ENCODE results near the gene FAM222A. TPM values are rescaled to one million over a fixed set of nuclear protein-coding genes. Genes with fewer than 3 reads are reported as not detected.

The FAM222A gene
- total and polyA plus RNA-seq, 2 of the 4 experiments (the other 2 are of a cell fraction), result under 0.01 to 0.32 TPM

GRCh38 chr12:109803678-109804077 is 90.1 kb downstream of the FAM222A start:
- Histone ChIP-seq H3K4me2 (ENCODE audit: low read depth, low read length) (no peak overlapping the region), H2BK5ac (ENCODE audit: low read depth, low read length, poor library complexity, severe bottlenecking) (no peak overlapping the region), H3K9ac (ENCODE audit: low read depth, low read length) (no peak overlapping the region), H3K9me1 (ENCODE audit: insufficient read depth, low read length) (no peaks in the 10 kb centered on the region), H2BK15ac (ENCODE audit: low read depth, low read length) (no peak overlapping the region), H4K91ac (ENCODE audit: insufficient read depth, low read depth, low read length) (no peak overlapping the region), H3K36me3 (ENCODE audit: control insufficient read depth, insufficient read depth, low read length) (peaks cover 4% of the 10 kb centered on the region; the same call in 1 of the 2 replicates), H2BK120ac (ENCODE audit: low read depth, low read length) (no peak overlapping the region), H2AFZ (replicated peaks; ENCODE audit: low read length, poor library complexity) (no peak overlapping the region), H3K56ac (ENCODE audit: extremely low read depth, insufficient read depth, low read length) (no peak overlapping the region), H3K27me3 (ENCODE audit: control insufficient read depth, insufficient read depth, low read length) (no peaks in the 10 kb centered on the region), H3K4ac (ENCODE audit: low read depth, low read length) (no peak overlapping the region), H2AK5ac (ENCODE audit: low read depth, low read length) (no peak overlapping the region), H3K23ac (ENCODE audit: low read depth, low read length) (no peak overlapping the region), H4K20me1 (ENCODE audit: insufficient read depth, low read length) (no peaks in the 10 kb centered on the region), H2AK9ac (replicated peaks; ENCODE audit: low read depth, low read length, poor library complexity) (peak overlapping the region; percentile 65), H3K4me1 (ENCODE audit: control insufficient read depth, insufficient read depth, low read length) (no peaks in the 10 kb centered on the region), H3K4me3 (ENCODE audit: insufficient read depth, low read depth, low read length) (no peak overlapping the region), H3K9me3 (ENCODE audit: control insufficient read depth, insufficient read depth, low read length) (no peaks in the 10 kb centered on the region), H3K18ac (ENCODE audit: low read depth, low read length) (no peak overlapping the region), H3K14ac (replicated peaks; ENCODE audit: low read depth, low read length) (no peak overlapping the region), H4K8ac (ENCODE audit: low read depth in 2 of 2, low read length in 2 of 2) (no peak overlapping the region), H3K79me1 (ENCODE audit: low read depth in 1 of 2, low read length in 2 of 2) (no peaks in the 10 kb centered on the region), H2BK20ac (ENCODE audit: low read depth, low read length) (no peak overlapping the region), H4K5ac (ENCODE audit: low read depth, low read length) (no peak overlapping the region), H3K27ac (ENCODE audit: insufficient read depth, low read length) (no peak overlapping the region)
- ChIA-PET CTCF (interaction anchor here (3.7 kb wide), 1 partner anchor 42 kb away, joined by 23 read pairs; no protein-coding TSS in a partner anchor), POLR2A (ENCODE audit: unreplicated experiment) (no interaction called here)
- dilution Hi-C loops (cut with HindIII; ENCODE audit: low sequenced_read_pairs, unreplicated experiment) (no loop called here), in situ Hi-C loops (cut with MboI; ENCODE audit: low sequenced_read_pairs) (loop anchor here (5.0 kb wide), 1 partner anchor 39 kb away; no protein-coding TSS in a partner anchor), intact Hi-C loops (cut with micrococcal nuclease) (no loop called here)
- ATAC-seq (ENCODE audit: low read depth) (no peak), DNase-seq (no peak)
- WGBS, 2 experiments (ENCODE audit: extremely low coverage in 2 of 2, insufficient read length in 1 of 2), result no CpG with 5 or more reads among the region's 3 CpGs
- TF ChIP-seq RFX5 (IDR thresholded peaks at IDR 0.05; ENCODE audit: low read depth, low read length) (no peak), MAFK (IDR thresholded peaks at IDR 0.05; ENCODE audit: low read depth, low read length) (no peak), NFE2L2 (IDR thresholded peaks at IDR 0.05; ENCODE audit: low read depth, low read length) (no peak), RAD21 (IDR thresholded peaks at IDR 0.05; ENCODE audit: low read length) (no peak), FOS (IDR thresholded peaks at IDR 0.05; ENCODE audit: low read depth, low read length) (no peak), CHD1 (IDR thresholded peaks at IDR 0.05; ENCODE audit: low read depth, low read length) (no peak), BHLHE40 (IDR thresholded peaks at IDR 0.05; ENCODE audit: low read depth, low read length) (no peak), RCOR1 (IDR thresholded peaks at IDR 0.05; ENCODE audit: insufficient replicate concordance, low read length) (no peak), POLR2A (IDR thresholded peaks at IDR 0.05; ENCODE audit: low read depth, low read length) (no peak), MAZ (IDR thresholded peaks at IDR 0.05; ENCODE audit: borderline replicate concordance, low read depth, low read length) (no peak), CEBPB (IDR thresholded peaks at IDR 0.05; ENCODE audit: low read depth, low read length) (no peak), SMC3 (IDR thresholded peaks at IDR 0.05; ENCODE audit: low read depth, low read length) (no peak), MXI1 (IDR thresholded peaks at IDR 0.05; ENCODE audit: borderline replicate concordance, low read depth, low read length) (no peak)
- TF ChIP-seq, protein P1, sequence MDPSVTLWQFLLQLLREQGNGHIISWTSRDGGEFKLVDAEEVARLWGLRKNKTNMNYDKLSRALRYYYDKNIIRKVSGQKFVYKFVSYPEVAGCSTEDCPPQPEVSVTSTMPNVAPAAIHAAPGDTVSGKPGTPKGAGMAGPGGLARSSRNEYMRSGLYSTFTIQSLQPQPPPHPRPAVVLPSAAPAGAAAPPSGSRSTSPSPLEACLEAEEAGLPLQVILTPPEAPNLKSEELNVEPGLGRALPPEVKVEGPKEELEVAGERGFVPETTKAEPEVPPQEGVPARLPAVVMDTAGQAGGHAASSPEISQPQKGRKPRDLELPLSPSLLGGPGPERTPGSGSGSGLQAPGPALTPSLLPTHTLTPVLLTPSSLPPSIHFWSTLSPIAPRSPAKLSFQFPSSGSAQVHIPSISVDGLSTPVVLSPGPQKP (IDR thresholded peaks at IDR 0.05; ENCODE audit: borderline replicate concordance, low read depth, low read length), result no peak
- TF ChIP-seq, protein P2, sequence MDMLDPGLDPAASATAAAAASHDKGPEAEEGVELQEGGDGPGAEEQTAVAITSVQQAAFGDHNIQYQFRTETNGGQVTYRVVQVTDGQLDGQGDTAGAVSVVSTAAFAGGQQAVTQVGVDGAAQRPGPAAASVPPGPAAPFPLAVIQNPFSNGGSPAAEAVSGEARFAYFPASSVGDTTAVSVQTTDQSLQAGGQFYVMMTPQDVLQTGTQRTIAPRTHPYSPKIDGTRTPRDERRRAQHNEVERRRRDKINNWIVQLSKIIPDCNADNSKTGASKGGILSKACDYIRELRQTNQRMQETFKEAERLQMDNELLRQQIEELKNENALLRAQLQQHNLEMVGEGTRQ (IDR thresholded peaks at IDR 0.05; ENCODE audit: low read depth, low read length), result no peak
- TF ChIP-seq, protein P3, sequence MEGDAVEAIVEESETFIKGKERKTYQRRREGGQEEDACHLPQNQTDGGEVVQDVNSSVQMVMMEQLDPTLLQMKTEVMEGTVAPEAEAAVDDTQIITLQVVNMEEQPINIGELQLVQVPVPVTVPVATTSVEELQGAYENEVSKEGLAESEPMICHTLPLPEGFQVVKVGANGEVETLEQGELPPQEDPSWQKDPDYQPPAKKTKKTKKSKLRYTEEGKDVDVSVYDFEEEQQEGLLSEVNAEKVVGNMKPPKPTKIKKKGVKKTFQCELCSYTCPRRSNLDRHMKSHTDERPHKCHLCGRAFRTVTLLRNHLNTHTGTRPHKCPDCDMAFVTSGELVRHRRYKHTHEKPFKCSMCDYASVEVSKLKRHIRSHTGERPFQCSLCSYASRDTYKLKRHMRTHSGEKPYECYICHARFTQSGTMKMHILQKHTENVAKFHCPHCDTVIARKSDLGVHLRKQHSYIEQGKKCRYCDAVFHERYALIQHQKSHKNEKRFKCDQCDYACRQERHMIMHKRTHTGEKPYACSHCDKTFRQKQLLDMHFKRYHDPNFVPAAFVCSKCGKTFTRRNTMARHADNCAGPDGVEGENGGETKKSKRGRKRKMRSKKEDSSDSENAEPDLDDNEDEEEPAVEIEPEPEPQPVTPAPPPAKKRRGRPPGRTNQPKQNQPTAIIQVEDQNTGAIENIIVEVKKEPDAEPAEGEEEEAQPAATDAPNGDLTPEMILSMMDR (conservative IDR thresholded peaks at IDR 0.05; ENCODE audit: low read depth, low read length), result no peak
- BruUV-seq (replicated peaks), result no TSS peak
